ENCODE results near the gene GNAS.
"Not testable (repeated sequence)": the region's sequence is repeated elsewhere in the genome, so short reads cannot be mapped to it uniquely, and the experiment has no call there.

Gene GNAS

GRCh38 chr20:58852543-58853271 is at the start of gene GNAS:
Gene GNAS (plus strand): TSS chr20:58852716.
- DNase-seq = no peak

GRCh38 chr20:58803533-58803932 is 49.0 kb upstream of the GNAS start:
- no peak for DNase-seq

GRCh38 chr20:58807801-58808200 is 44.7 kb upstream of the GNAS start:
- no peak for DNase-seq

- DNase-seq = no peak
Measured at GRCh38 chr20:58808271-58809046, 44.1 kb upstream of the GNAS start.

DNA sequence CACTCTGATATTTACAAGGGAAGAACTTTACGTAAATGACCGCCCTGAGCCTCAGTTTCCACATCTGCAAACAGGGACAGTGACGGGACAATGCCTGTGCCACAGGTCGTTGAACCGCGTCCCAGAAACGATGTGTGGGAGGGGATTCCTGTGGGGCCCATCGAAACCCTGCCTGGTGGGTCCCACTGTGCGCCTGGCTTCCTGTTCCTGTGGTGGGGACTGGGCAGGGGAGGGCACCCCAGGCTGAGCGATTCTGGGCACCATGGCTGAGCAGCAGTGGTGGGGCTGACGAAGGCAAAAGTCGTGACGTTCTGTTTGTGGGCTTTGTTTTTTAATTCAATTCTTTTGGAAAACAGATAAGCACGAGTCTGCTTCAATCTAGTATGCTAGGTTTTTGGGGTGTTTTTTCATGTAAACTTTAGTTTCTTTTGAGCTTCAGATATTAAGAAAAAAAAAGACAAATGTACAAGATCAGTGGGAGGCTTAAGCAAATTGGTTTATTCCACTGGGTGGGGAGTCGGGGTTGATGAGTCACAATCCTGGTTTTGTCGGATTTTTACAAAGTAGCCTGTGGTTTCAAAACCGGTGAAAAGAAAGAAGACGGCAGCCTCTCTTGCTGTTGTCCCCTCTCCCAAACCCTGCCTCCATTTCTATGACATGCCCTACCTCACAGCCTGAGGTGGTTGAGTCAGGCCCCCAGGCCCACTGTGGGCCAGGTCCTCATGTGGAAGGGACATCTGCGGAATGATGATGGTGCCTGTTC is 42.2 kb upstream of the GNAS start:
- DNase-seq = no peak

- DNase-seq = no peak
Measured at GRCh38 chr20:58810879-58811250, 41.7 kb upstream of the GNAS start.

- DNase-seq = no peak
Measured at GRCh38 chr20:58811334-58811733, 41.2 kb upstream of the GNAS start.

- DNase-seq = no peak
Measured at GRCh38 chr20:58813369-58813768, 39.1 kb upstream of the GNAS start.

DNA sequence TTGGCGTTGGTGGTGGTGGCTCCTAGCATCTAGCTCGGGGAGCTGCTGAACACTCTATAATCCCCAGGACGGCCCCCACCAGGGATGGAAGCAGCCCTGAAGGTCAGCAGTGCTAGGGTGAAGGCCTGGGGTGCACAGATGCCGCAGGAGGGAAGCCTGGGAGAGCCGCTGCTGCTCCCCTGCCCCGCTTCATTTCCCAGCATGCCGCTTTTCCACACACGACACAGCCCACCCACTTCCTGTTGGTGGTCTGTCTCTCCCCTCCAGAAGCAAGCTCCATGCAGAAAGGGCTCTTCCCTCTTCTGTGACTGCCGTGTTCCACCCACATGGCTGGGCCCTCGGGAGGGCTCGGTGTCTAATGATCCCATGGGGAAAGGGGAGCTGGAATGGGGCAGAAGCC is 37.1 kb upstream of the GNAS start:
- DNase-seq = no peak

DNA sequence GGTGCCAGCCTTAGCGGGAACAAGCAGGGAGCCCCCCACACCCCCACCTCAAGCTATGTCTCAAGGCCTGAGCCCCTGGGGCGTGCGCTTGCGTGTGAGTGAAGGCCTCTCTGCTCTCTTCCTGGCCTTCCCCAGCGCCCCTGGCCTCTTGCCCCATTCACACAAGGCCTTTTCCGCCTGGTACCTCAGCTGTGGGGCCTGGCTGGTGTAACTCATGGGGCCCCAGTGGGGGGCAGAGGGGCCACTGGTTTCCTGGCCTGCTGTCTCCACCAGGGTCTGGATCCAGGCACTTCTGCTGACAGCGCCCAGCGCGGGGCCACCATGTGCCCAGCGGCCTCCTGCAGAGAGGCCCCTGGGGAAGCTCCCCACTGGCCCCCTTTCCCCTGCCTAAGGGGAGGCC is 36.5 kb upstream of the GNAS start:
- no peak for DNase-seq

DNA sequence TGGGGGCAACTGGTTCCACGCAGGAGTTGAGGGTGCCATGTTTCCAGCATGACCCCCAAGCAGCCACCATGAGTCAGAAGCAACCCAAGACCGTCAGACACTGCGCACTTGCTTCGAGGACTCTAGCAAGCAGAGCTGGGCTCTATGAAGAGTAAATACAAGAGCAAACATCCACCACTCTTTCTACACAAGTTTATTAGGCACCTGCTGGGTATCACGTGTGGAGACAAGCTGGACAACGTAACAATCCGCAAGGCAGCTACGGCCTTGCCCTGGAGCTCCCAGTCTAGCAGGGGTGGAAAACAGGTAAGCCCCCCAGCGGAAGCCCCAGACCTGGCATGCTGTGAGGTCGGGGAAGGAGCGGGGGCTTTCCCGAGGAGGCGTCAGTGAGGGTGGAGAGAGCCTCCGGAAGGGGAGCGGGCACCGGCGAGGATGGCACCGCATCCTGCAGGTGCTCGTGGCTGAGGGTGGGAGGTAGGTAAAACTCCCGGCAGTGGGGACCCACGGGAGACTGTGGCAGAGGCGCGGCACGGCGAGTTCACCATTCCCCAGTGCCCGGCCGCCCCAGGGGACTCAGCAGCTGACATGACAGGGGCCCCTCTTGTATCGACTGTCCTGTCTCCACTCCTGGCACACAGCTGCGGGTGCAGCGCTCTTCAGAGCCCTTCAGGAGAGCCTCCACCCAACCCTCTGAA is 35.4 kb upstream of the GNAS start:
- no peak for DNase-seq

GRCh38 chr20:58817748-58818147 is 34.8 kb upstream of the GNAS start:
- no peak for DNase-seq

DNA sequence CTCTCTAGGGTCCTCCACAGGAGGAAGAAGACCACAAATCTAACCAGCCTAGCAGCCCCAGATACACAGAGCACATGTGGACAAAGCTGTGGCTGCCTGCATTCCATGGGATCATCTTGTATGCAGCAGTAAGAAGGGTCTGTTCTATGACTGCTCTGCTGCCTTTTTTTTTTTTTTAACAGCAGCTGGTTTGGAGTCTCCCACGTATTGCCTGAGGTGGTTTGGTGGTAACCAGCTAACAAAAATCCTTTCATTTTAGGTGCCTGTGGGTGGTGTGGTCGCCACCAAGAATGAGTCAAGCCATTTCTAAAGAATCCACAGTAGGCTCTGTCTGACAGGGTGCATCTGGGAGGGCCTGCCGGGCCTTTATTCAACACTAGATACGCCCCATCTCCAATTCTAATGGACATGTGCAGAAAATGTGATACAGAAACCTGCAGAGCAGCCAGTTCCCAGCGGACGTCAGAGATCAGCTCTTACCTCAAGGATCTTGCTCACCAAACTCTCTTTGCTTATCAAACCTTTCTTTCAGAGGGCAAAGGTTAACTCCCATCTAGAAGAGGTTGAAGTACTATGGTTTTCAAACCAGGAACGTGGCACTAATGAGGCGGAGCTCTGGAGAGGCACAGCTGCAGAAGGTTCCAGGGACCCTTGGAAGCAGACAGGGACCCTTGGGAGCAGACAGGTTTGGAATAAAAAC is 33.8 kb upstream of the GNAS start:
- DNase-seq = no peak

DNA sequence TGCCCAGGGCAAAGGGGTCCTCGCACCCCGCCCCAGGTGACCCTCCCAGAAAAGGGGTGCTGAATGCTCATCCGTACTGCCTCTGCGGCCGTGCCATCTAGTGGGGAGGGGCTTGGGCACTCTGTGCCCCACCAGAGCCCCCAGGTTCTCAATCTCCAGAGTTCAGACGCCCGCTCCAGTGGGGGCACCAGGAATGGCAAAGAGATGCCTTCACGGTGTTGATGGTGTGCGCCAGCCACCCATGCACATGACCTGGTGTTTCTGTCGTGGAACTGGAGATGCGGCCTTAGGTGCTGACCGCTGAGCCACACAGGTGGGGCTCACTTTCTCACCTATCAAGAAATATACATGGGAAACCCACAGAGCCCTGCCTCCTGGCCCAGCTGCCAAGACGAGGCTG is 32.6 kb upstream of the GNAS start:
- no peak for DNase-seq

DNA sequence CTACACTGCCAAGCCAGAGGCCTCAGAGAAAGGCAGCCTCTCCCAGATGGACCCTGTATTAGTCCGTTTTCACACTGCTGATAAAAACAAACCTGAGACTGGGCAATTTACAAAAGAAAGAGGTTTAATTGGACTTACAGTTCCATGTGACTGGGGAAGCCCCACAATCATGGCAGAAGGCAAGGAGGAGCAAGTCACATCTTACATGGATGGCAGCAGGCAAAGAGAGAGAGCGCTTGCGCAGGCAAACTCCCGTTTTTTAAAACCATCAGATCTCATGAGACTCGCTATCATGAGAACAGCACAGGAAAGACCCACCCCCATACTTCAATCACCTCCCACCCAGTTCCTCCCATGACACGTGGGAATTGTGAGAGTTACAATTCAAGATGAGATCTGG is 32.0 kb upstream of the GNAS start:
- DNase-seq = not testable (repeated sequence)

DNA sequence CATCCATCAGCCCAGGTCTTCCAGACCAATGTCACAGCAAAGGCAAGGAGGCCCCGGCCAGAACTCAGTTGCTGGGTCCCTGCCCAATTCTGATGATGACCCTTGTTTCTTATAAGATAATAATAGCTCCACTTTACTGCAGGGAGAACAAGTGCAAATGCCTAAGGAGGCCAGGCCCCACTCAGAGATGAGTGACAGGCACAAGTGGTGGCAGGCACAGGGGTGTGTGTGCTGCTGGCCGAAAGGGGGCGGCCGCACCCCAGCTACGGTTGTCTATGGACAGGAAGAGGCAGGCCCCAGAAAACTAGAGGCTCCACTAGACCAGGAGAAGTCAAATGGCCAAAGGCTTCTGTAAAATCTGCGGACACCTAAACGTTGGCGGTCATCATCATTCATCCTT is 30.4 kb upstream of the GNAS start:
- no peak for DNase-seq

DNA sequence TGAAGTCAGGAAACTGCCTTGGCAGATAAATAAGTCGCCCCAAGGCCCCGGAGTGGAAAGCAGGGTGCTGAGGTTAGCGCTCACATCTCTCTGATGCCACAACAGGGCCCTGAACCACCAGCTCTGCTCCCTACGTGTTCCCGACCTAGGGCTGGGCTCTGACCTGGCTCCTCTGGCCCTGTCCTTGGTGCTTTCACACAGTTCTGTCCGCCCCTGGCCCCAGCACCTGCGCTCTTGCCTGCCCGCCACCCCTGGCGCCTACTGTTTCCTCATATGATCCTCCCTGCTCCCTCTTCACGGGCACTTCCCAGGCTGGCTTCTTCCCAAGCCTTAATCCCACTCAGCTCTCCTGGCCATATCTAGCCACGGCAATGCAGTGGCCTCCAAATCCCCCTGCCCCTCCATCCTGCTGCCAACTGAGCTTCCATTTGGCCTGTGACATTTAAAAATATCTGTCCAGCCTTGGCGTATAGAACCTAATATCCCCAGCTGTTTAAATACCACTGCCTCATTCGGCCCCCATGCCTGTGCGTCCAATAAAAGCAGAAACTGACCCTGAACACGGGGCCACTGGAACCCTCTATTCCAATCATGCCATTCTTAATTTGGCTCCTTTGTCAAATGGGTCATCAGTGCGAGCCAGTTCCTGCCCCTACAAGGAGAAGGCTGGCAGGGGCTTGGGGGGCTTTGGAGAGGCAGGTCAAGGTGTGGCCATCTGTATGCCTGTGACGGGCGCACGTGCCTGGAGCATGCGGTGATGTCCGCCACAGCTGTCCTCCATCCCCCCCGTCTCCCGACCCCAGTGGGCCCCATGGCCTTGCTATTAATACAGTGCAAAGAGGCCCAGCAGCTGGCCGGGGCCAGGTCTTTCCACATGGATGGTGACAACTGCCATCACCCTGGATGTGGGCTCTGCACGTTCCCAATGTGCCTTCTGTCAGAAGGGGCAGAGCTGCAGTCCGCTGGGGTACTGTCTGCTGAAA is 29.5 kb upstream of the GNAS start:
- DNase-seq = no peak

DNA sequence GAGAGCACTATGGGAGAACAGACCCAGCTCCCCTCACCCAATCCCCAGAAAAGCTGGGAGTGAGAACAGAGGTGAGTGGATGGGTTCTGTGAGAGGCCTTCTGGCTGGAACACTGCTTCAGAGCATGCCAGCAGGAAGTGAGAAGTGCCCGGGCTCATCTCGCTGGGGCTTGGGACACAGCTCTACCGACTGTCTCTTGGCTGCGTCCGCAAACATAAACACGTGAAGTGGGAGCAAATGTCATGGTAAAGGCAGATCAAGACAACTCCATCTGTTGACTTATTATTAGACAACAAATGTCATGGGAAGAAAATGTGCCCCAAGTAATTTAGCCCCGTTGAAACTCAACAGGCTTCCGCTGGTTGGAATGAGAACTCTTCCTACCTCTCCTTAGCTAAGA is 27.7 kb upstream of the GNAS start:
- no peak for DNase-seq

DNA sequence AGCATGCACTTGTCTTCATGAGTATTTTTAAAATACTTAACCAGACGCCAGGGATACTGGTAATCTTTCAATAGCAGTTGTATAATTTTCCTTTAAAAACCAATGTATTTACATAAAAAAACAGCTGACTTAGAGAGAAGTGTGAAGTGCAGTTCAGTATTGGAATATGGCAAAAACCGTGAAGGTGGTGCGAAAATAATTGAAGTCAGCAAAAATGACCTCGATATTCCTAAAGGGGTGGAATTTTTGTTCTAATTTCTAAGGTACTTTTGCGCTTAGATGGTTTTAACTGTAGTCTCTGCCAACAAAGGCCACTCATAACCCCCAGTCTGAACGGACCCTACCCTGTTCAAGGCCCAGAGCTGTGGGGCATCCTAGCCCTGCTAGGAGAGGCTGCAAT is 27.1 kb upstream of the GNAS start:
- no peak for DNase-seq

- no peak for DNase-seq
Measured at GRCh38 chr20:58826271-58826670, 26.2 kb upstream of the GNAS start.

DNA sequence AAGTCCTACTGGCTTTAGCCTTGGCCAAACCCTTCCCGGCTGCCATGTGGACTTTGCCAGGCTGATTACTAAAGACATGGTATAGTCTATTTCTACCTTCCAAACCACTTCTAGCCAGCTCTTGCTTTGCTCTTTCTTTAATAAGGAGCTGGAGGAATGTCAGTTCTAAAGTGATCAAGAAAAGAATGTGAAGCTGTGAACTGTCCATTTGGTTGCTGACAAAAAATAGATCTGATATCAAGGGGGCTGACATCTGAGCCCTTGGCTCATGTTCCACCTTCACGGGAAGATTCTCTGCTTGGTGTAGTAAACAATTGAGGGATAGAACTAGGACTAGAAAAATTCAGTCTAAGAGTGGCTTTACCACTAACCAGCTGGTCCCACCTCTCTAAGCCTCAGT is 24.4 kb upstream of the GNAS start:
- no peak for DNase-seq
